GM20000 (cell line): Measurements from ENCODE around the gene NCK2.

Experiments used
- DNase-seq: peaks from one replicate; pipeline ENCODE4 v3.0.0; 2012; ENCODE audit warnings: low spot score
- TF ChIP-seq, protein P1 (sequence below): IDR thresholded peaks from 2 replicates; pipeline ENCODE4 v1.5.1; 2012; ENCODE audit warnings: mild to moderate bottlenecking, control low read depth; ENCODE audit errors: extremely low read depth, missing control alignments

The NCK2 gene

DNA sequence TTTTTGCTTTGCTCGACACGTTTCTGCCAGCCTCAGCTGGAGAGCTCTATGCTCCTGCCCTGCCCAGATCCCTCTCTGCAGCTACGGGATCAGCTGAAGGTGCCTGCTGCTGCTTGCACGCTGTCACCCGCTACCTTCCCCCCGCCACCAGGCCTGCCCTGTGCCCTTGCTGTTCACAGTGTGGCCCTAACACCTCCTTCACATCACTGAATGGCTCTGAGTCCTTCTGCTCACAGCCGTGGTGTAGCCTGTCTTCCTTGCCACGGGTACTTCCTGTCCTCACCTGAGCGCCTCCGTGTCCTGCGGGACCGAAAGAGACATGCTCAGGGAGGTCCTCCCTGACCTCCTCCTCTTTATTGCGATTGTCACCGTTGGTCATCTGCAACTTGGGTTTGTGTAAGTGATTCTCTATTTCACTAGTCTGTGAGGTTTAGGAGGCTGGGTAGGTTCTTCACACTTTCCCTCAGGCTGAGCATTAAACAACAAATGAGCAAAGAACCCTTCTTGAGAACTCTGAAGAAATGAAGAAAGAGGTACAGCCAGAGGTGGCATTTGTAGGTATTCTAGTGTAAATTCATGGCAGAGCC, 127.5 kb downstream of the NCK2 start:
- TF ChIP-seq, protein P1, sequence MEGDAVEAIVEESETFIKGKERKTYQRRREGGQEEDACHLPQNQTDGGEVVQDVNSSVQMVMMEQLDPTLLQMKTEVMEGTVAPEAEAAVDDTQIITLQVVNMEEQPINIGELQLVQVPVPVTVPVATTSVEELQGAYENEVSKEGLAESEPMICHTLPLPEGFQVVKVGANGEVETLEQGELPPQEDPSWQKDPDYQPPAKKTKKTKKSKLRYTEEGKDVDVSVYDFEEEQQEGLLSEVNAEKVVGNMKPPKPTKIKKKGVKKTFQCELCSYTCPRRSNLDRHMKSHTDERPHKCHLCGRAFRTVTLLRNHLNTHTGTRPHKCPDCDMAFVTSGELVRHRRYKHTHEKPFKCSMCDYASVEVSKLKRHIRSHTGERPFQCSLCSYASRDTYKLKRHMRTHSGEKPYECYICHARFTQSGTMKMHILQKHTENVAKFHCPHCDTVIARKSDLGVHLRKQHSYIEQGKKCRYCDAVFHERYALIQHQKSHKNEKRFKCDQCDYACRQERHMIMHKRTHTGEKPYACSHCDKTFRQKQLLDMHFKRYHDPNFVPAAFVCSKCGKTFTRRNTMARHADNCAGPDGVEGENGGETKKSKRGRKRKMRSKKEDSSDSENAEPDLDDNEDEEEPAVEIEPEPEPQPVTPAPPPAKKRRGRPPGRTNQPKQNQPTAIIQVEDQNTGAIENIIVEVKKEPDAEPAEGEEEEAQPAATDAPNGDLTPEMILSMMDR = no peak
- no peak for DNase-seq

GRCh38 chr2:105872830-105873229, 128.1 kb downstream of the NCK2 start:
- TF ChIP-seq, protein P1 = no peak
- no peak for DNase-seq

DNA sequence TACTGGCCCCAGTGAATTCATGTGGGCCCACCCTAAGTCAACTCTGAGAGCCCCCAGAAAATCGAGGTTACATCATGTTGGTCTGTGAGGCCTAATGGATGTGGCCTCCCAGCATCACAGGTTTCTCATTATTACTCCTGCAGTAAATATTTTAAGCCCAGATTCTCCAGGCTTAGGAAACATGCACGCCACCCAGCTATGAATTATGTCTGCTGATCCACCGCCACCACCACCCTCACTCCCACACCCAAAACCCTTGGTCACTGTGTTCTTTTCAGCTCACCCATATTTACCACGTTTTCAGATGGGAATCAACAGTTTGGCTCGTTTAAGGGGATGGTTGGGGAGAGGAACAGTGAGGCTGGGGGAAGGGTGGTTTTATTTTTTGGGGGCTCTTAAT, 128.6 kb downstream of the NCK2 start:
- TF ChIP-seq, protein P1 = no peak
- DNase-seq = no peak

DNA sequence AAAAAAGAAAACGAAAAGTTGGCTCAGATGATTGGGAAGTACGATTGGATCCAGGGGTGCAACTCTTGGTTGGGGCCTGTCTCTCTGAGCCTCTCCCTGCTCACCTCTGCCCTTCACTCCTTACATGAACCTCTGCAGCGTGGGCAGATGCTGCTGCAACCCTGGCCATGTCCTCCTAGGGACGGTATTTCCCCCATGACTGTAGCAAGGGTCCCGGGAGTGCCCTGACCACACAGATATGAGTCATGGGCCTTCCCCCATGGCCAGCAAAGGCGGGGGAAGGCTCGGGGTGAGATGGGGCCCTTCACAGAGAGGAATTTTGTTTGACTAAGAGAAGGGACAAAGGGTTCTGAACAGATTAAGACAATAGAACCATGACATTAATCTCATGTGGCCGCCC, 129.0 kb downstream of the NCK2 start:
- TF ChIP-seq, protein P1 = no peak
- peak; percentile 94 for DNase-seq

DNA sequence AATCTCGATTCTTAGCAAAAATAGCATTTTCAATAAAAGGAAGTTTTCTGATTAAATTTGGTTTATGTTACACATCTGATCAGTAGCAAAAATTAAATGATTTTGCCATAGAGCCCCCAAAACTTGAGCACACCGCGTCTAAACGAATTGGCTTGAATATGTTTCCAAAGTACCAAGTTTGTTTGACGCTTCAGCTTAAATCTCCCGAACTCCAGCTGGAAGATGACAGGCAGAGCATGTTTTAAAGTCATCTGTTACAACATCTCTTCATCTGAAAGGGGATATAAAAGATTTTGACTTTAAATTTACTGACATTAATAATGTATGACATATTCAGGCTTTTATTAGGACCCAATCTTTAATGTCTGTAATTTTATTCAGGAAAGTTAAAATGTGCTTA, 129.8 kb downstream of the NCK2 start:
- DNase-seq = no peak
- TF ChIP-seq, protein P1 = no peak

- TF ChIP-seq, protein P1 = no peak
- DNase-seq = no peak
Observed at GRCh38 chr2:105875241-105875640, 130.5 kb downstream of the NCK2 start.

DNA sequence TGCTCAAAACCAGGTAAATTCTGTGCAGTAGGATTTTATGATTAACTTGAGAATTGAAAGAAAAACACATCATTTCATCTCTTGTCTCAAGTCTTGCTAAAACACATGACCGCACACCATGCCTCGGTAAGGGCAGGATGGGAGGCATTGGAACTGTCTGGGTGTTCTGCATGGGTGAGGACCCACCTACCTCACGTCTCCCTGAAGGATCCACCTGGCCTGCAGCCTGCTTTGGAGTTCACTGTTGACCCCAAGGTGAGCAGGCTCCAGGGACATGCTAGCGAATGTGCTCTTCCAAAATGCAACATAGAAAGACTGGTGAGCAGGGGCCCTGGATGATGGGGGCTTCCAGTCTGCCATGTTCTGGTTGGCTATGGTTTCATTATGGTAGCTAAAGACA, 131.5 kb downstream of the NCK2 start:
- TF ChIP-seq, protein P1 = no peak
- no peak for DNase-seq
